Neuronal stem cell (in vitro differentiated cells): Measurements from ENCODE around the gene HOOK1.
"Not testable (repeated sequence)": the region's sequence is repeated elsewhere in the genome, so short reads cannot be mapped to it uniquely, and the experiment has no call there.

ENCODE experiments used
- DNase-seq: peaks from one replicate; pipeline ENCODE4 v3.0.0-alpha.2; 2013; ENCODE audit warnings: low spot score
- H2AFZ ChIP-seq: one replicate; pipeline ENCODE4 v1.6.1; 2013; ENCODE audit warnings: mild to moderate bottlenecking, low read length, inconsistent platforms
- H2AK5ac ChIP-seq: 2 replicates; pipeline ENCODE4 v1.6.1; 2013; ENCODE audit warnings: low read depth, mild to moderate bottlenecking, inconsistent platforms, low read length, moderate library complexity, mixed read lengths
- H2BK120ac ChIP-seq: 2 replicates; pipeline ENCODE4 v1.6.1; 2013; ENCODE audit warnings: low read depth, mild to moderate bottlenecking, inconsistent platforms, low read length, moderate library complexity, mixed read lengths
- H2BK12ac ChIP-seq: one replicate; pipeline ENCODE4 v1.6.1; 2013; ENCODE audit warnings: low read length, inconsistent platforms
- H2BK15ac ChIP-seq: 2 replicates; pipeline ENCODE4 v1.6.1; 2013; ENCODE audit warnings: mild to moderate bottlenecking, low read length, inconsistent platforms, mixed read lengths
- H2BK5ac ChIP-seq: one replicate; pipeline ENCODE4 v1.6.1; 2013; ENCODE audit warnings: inconsistent platforms, mild to moderate bottlenecking, low read length, moderate library complexity
- H3K14ac ChIP-seq: one replicate; pipeline ENCODE4 v1.6.1; 2013; ENCODE audit warnings: low read length, inconsistent platforms
- H3K18ac ChIP-seq: 2 replicates; pipeline ENCODE4 v1.6.1; 2013; ENCODE audit warnings: low read length, inconsistent platforms
- H3K23ac ChIP-seq: 2 replicates; pipeline ENCODE4 v1.6.1; 2013; ENCODE audit warnings: low read depth, mild to moderate bottlenecking, mixed read lengths, low read length, inconsistent platforms; ENCODE audit not compliant: poor library complexity
- H3K27ac ChIP-seq: replicated peaks from 3 replicates; pipeline ENCODE4 v1.5.1; 2013; ENCODE audit warnings: low read length, inconsistent platforms
- H3K27me3 ChIP-seq, 3 experiments: 2 replicates each; pipeline ENCODE4 v1.6.1; 2013; ENCODE audit warnings: low read length in 3 of 3, mild to moderate bottlenecking in 2 of 3, inconsistent platforms in 1 of 3, low read depth in 1 of 3, mixed read lengths in 1 of 3, moderate library complexity in 1 of 3; ENCODE audit not compliant: control insufficient read depth in 3 of 3, insufficient read depth in 3 of 3
- H3K36me3 ChIP-seq, 2 donors: replicated peaks in 1 of 2; 2 replicates each; pipeline ENCODE4 v1.6.1; 2013; ENCODE audit warnings: low read length in 2 of 2; ENCODE audit not compliant: control insufficient read depth in 2 of 2, insufficient read depth in 2 of 2
- H3K4ac ChIP-seq: 2 replicates; pipeline ENCODE4 v1.6.1; 2013; ENCODE audit warnings: inconsistent platforms, mild to moderate bottlenecking, low read length, moderate library complexity
- H3K4me1 ChIP-seq, 2 donors: 1 replicate in 1 of 2; 2 replicates in 1 of 2; pipeline ENCODE4 v1.6.1; 2013; ENCODE audit warnings: low read length in 2 of 2, low read depth in 1 of 2; ENCODE audit not compliant: control insufficient read depth in 2 of 2, insufficient read depth in 1 of 2
- H3K4me2 ChIP-seq: one replicate; pipeline ENCODE4 v1.6.1; 2013; ENCODE audit warnings: mild to moderate bottlenecking, low read length, inconsistent platforms; ENCODE audit not compliant: insufficient read depth, poor library complexity, severe bottlenecking
- H3K4me3 ChIP-seq, 2 donors: 2 replicates each; pipeline ENCODE4 v1.5.1; 2013; ENCODE audit warnings: low read length in 2 of 2, mild to moderate bottlenecking in 2 of 2, inconsistent platforms in 1 of 2, moderate library complexity in 1 of 2
- H3K79me1 ChIP-seq: one replicate; pipeline ENCODE4 v1.6.1; 2013; ENCODE audit warnings: low read depth, mild to moderate bottlenecking, inconsistent platforms, low read length, moderate library complexity
- H3K9ac ChIP-seq: one replicate; pipeline ENCODE4 v1.6.1; 2013; ENCODE audit warnings: mild to moderate bottlenecking, low read depth, low read length, inconsistent platforms; ENCODE audit not compliant: poor library complexity
- H3K9me3 ChIP-seq, 2 donors: replicated peaks in 1 of 2; 2 replicates each; pipeline versions ENCODE3 to v1.6.1; 2013; ENCODE audit warnings: low read length in 2 of 2, mild to moderate bottlenecking in 2 of 2, inconsistent platforms in 1 of 2, low read depth in 1 of 2, mixed read lengths in 1 of 2, moderate library complexity in 1 of 2; ENCODE audit not compliant: control insufficient read depth in 2 of 2, insufficient read depth in 1 of 2
- H4K8ac ChIP-seq: one replicate; pipeline ENCODE4 v1.6.1; 2013; ENCODE audit warnings: low read depth, mild to moderate bottlenecking, inconsistent platforms, low read length, moderate library complexity
- H4K91ac ChIP-seq: one replicate; pipeline ENCODE4 v1.6.1; 2013; ENCODE audit warnings: low read length, low read depth, mild to moderate bottlenecking, inconsistent platforms; ENCODE audit not compliant: poor library complexity
- WGBS, 2 donors: extraction: QIAGEN DNeasy Blood & Tissue Kit; methylation state at CpG; one replicate each; pipeline ENCODE4 v1.1.7; 2013; ENCODE audit warnings: missing lambda C conversion rate in 2 of 2, mixed read lengths in 1 of 2; ENCODE audit not compliant: insufficient read length in 2 of 2, insufficient replicate concordance in 1 of 2; ENCODE audit errors: extremely low coverage in 2 of 2; 5-methylcytosine and 5-hydroxymethylcytosine counted together

Gene HOOK1

GRCh38 chr1:59908084-59908483 lies 93.3 kb downstream of the HOOK1 start:
- Histone ChIP-seq H2AFZ (no peak overlapping the region), H3K79me1 (no peaks in the 10 kb centered on the region), H2BK12ac (no peak overlapping the region), H3K27me3 (no peaks in the 10 kb centered on the region), H3K4ac (no peak overlapping the region), H4K8ac (no peak overlapping the region), H4K91ac (no peak overlapping the region), H2AK5ac (no peak overlapping the region), H3K18ac (no peak overlapping the region), H3K9ac (no peak overlapping the region), H3K14ac (no peak overlapping the region), H2BK120ac (no peak overlapping the region), H3K27ac (no peak overlapping the region), H3K23ac (no peak overlapping the region), H3K4me2 (no peak overlapping the region), H3K36me3 (no peaks in the 10 kb centered on the region), H3K4me3 (no peak overlapping the region), H2BK15ac (no peak overlapping the region), H3K9me3 (no peaks in the 10 kb centered on the region), H2BK5ac (no peak overlapping the region), H3K4me1 (peaks cover 0 to 3% of the 10 kb centered on the region in 2 donors)
- no peak for DNase-seq
- WGBS, 2 donors: no CpG with 5 or more reads among the region's 2 CpGs

- H3K4me3 ChIP-seq: no peak overlapping the region
- H3K23ac ChIP-seq: no peak overlapping the region
- H3K27ac ChIP-seq: no peak overlapping the region
- H2BK120ac ChIP-seq: no peak overlapping the region
- no peak overlapping the region for H2BK15ac ChIP-seq
- H3K27me3 ChIP-seq: no peaks in the 10 kb centered on the region
- H2BK12ac ChIP-seq: no peak overlapping the region
- H4K8ac ChIP-seq: no peak overlapping the region
- no peaks in the 10 kb centered on the region for H3K9me3 ChIP-seq
- no peak overlapping the region for H3K18ac ChIP-seq
- no peaks in the 10 kb centered on the region for H3K36me3 ChIP-seq
- no peak overlapping the region for H2BK5ac ChIP-seq
- H2AK5ac ChIP-seq: no peak overlapping the region
- no peak overlapping the region for H3K4me2 ChIP-seq
- no peak overlapping the region for H3K9ac ChIP-seq
- H3K79me1 ChIP-seq: no peaks in the 10 kb centered on the region
- DNase-seq: no peak
- no CpG with 5 or more reads among the region's 2 CpGs for WGBS, 2 donors
- no peak overlapping the region for H4K91ac ChIP-seq
- H3K14ac ChIP-seq: no peak overlapping the region
- no peak overlapping the region for H2AFZ ChIP-seq
- H3K4me1 ChIP-seq: peaks cover 0 to 3% of the 10 kb centered on the region in 2 donors
- H3K4ac ChIP-seq: no peak overlapping the region
These were observed 93.9 kb downstream of the HOOK1 start for GRCh38 chr1:59908682-59909081.

GRCh38 chr1:59914791-59915286 lies 100.1 kb downstream of the HOOK1 start:
- not testable (repeated sequence) for H4K91ac ChIP-seq, H3K4me1 ChIP-seq, H3K18ac ChIP-seq, H3K9ac ChIP-seq, H3K79me1 ChIP-seq, H3K4me3 ChIP-seq, H3K14ac ChIP-seq, DNase-seq, H3K4me2 ChIP-seq, H2BK5ac ChIP-seq, H2BK12ac ChIP-seq, H3K9me3 ChIP-seq, H4K8ac ChIP-seq, H2BK15ac ChIP-seq, H2BK120ac ChIP-seq, H3K27ac ChIP-seq, H3K27me3 ChIP-seq, H2AK5ac ChIP-seq, H3K23ac ChIP-seq, H3K4ac ChIP-seq, H3K36me3 ChIP-seq, H2AFZ ChIP-seq
- no CpG with 5 or more reads among the region's 7 CpGs for WGBS, 2 donors

GRCh38 chr1:59915516-59915915 lies 100.8 kb downstream of the HOOK1 start:
- Histone ChIP-seq H2AK5ac (no peak overlapping the region), H2BK15ac (no peak overlapping the region), H3K4me2 (no peak overlapping the region), H2AFZ (no peak overlapping the region), H3K27me3 (no peaks in the 10 kb centered on the region), H2BK12ac (no peak overlapping the region), H3K4me3 (no peak overlapping the region), H2BK120ac (no peak overlapping the region), H3K9ac (no peak overlapping the region), H3K4me1 (peaks cover 0 to 3% of the 10 kb centered on the region in 2 donors), H2BK5ac (no peak overlapping the region), H3K27ac (no peak overlapping the region), H3K18ac (no peak overlapping the region), H3K9me3 (peaks cover 0 to 1% of the 10 kb centered on the region in 2 donors), H4K91ac (no peak overlapping the region), H3K79me1 (no peaks in the 10 kb centered on the region), H4K8ac (no peak overlapping the region), H3K23ac (no peak overlapping the region), H3K14ac (no peak overlapping the region), H3K36me3 (no peaks in the 10 kb centered on the region), H3K4ac (no peak overlapping the region)
- no peak for DNase-seq
- WGBS, 2 donors: no CpG with 5 or more reads among the region's 1 CpG
